GM18951 (cell line): ENCODE measurements around the gene TMC8.
A peak's percentile ranks its signal among the peaks of the same experiment; 100 is the strongest.
"Not testable (repeated sequence)": the region's sequence is repeated elsewhere in the genome, so short reads cannot be mapped to it uniquely, and the experiment has no call there.

Experiments
- POLR2A ChIP-seq: IDR thresholded peaks from 4 replicates; pipeline ENCODE4 v1.6.1; 2011; ENCODE audit warnings: mild to moderate bottlenecking; ENCODE audit not compliant: insufficient read length, insufficient read depth; ENCODE audit errors: extremely low read depth
- in situ Hi-C: fragments of 300-500 bp; cut with MboI; formaldehyde crosslinking; loops from one replicate; pipeline ENCODE4 v1.12.0; 2022; ENCODE audit warnings: low sequenced_read_pairs, mixed read lengths, inconsistent platforms; ENCODE audit not compliant: unreplicated experiment

The TMC8 gene

GRCh38 chr17:78151514-78152008 is 21.0 kb downstream of the TMC8 start:
- in situ Hi-C loops, result no loop called here
- no peak for TF ChIP-seq POLR2A

GRCh38 chr17:78154903-78155811 is 24.6 kb downstream of the TMC8 start:
- peak; percentile 48 for TF ChIP-seq POLR2A
- in situ Hi-C loops, result no loop called here

GRCh38 chr17:78159575-78160158 is 29.1 kb downstream of the TMC8 start:
- TF ChIP-seq POLR2A, result no peak
- in situ Hi-C loops, result no loop called here

- no peak for TF ChIP-seq POLR2A
- in situ Hi-C loops, result no loop called here
Observed at GRCh38 chr17:78163881-78164747, 33.5 kb downstream of the TMC8 start.

GRCh38 chr17:78164748-78165607 is 34.4 kb downstream of the TMC8 start:
- in situ Hi-C loops, result no loop called here
- no peak for TF ChIP-seq POLR2A

- TF ChIP-seq POLR2A, result no peak
- in situ Hi-C loops, result no loop called here
Observed at GRCh38 chr17:78166416-78166815, 35.8 kb downstream of the TMC8 start.

GRCh38 chr17:78168242-78168902 is 37.8 kb downstream of the TMC8 start, which contains the start of gene SYNGR2:
Gene SYNGR2 (plus strand): TSS chr17:78168581. CDS start chr17:78168617, 36 bp downstream.
- peak; percentile 87 for TF ChIP-seq POLR2A
- in situ Hi-C loops, result no loop called here

- in situ Hi-C loops, result no loop called here
- no peak for TF ChIP-seq POLR2A
Observed at GRCh38 chr17:78168903-78169793, 38.6 kb downstream of the TMC8 start.

- no peak for TF ChIP-seq POLR2A
- in situ Hi-C loops, result no loop called here
Observed at GRCh38 chr17:78170692-78171590, 40.4 kb downstream of the TMC8 start.

GRCh38 chr17:78171591-78172248 is 41.1 kb downstream of the TMC8 start:
- in situ Hi-C loops, result not testable (repeated sequence)
